ENCODE data around the gene ASF1B. TPM values are rescaled to one million over a fixed set of nuclear protein-coding genes. Genes with fewer than 3 reads are reported as not detected.
A peak's percentile ranks its signal among the peaks of the same experiment; 100 is the strongest.

ASF1B gene
- total RNA-seq, 1 experiment from 2014 or later, result 78.1 TPM

- Histone ChIP-seq H3K4me3 (replicated peaks in 1 of 2; ENCODE audit: low read depth in 1 of 2, low read length in 2 of 2) (peak overlapping the region; percentile 45 to 58), H3K27me3 (ENCODE audit: insufficient read depth, low read length) (no peaks in the 10 kb centered on the region), H2AFZ (ENCODE audit: low read depth, low read length, poor library complexity, severe bottlenecking) (no peak overlapping the region), H3K4me1 (ENCODE audit: control insufficient read depth in 1 of 2, insufficient read depth in 2 of 2, low read length in 2 of 2) (peaks cover 26 to 36% of the 10 kb centered on the region in 2 experiments), H3K79me2 (ENCODE audit: insufficient read depth, low read length) (peaks cover 16% of the 10 kb centered on the region), H3K36me3 (ENCODE audit: control insufficient read depth in 1 of 2, insufficient read depth in 2 of 2, low read length in 2 of 2) (peaks cover 2 to 5% of the 10 kb centered on the region in 2 experiments; a peak in 1 of 4 replicates), H4K20me1 (ENCODE audit: insufficient read depth) (no peaks in the 10 kb centered on the region), H3K9me3 (ENCODE audit: control insufficient read depth in 1 of 2, insufficient read depth in 1 of 2, low read depth in 1 of 2, low read length in 2 of 2) (no peaks in the 10 kb centered on the region), H3K9ac (ENCODE audit: low read length) (peak overlapping the region; percentile 61), H3K4me2 (ENCODE audit: low read length) (peak overlapping the region; percentile 89), H3K9me2 (ENCODE audit: insufficient read depth) (no peaks in the 10 kb centered on the region), H3K27ac (ENCODE audit: low read depth, low read length) (peak overlapping the region; percentile 82)
- ChIA-PET POLR2A (interaction anchor here (0.6 kb wide), 1 partner anchor 246 kb away, joined by 3 read pairs; no protein-coding TSS in a partner anchor), CTCF (interaction anchor here (1.0 kb wide), 1 partner anchor 18 kb away, joined by 8 read pairs; the partner anchor contains the start of gene ASF1B), RAD21 (ENCODE audit: low non-redundant PET in 1 of 2, low total read pairs in 2 of 2, uncharacterized antibody in 2 of 2, unreplicated experiment in 2 of 2) (no interaction called here)
- BruUV-seq (replicated peaks), result no TSS peak
- DNase-seq (ENCODE audit: low read depth, low spot score), result no peak
- TF ChIP-seq POLR2AphosphoS5 (IDR thresholded peaks at IDR 0.05; ENCODE audit: low read depth, low read length) (peak; percentile 36), RAD21 (IDR thresholded peaks at IDR 0.05; ENCODE audit: low read depth) (no peak), POLR2A (IDR thresholded peaks at IDR 0.05; ENCODE audit: borderline replicate concordance, extremely low read depth, insufficient read depth, insufficient read length) (no peak), ZFX (IDR thresholded peaks at IDR 0.05) (peak; percentile 84), CTCF (IDR thresholded peaks at IDR 0.05 in 2 of 3, conservative IDR thresholded peaks at IDR 0.05 in 1 of 3; ENCODE audit: borderline replicate concordance in 1 of 3, insufficient read depth in 1 of 3, low read depth in 2 of 3, low read length in 2 of 3) (no peak)
- ATAC-seq, result no peak
- intact Hi-C loops (cut with micrococcal nuclease), result no loop called here
Observed at GRCh38 chr19:14118165-14119051, 18.0 kb downstream of the ASF1B start.

Measured in HCT116 (cell line).